ENCODE measurements around the gene AGRN. TPM values are rescaled to one million over a fixed set of nuclear protein-coding genes. Genes with fewer than 3 reads are reported as not detected.

The AGRN gene
- total and polyA plus RNA-seq, 9 donors = 2.7 to 138 (median 14.3) TPM

- TF ChIP-seq CTCF (IDR thresholded peaks at IDR 0.05) (no peak), EP300 (IDR thresholded peaks at IDR 0.05) (no peak), POLR2A (IDR thresholded peaks at IDR 0.05) (no peak)
- Histone ChIP-seq H3K4me3 (no peak overlapping the region), H3K4me1 (ENCODE audit: insufficient read depth) (peaks cover 2% of the 10 kb centered on the region), H3K9me3 (no peaks in the 10 kb centered on the region), H3K27ac (no peak overlapping the region), H3K27me3 (no peaks in the 10 kb centered on the region), H3K36me3 (no peaks in the 10 kb centered on the region)
- DNase-seq = peak in 1 of 5 donors; percentile 31
- WGBS, 3 donors = 68 to 75% (median 74%) methylated on average over 29 to 34 of the region's 34 CpGs
- intact Hi-C loops (cut with DNase I) = no loop called here
Observed at GRCh38 chr1:971751-972506, 48.0 kb upstream of the AGRN start.

GRCh38 chr1:972726-973458 is 47.0 kb upstream of the AGRN start:
- H3K4me3 ChIP-seq = no peak overlapping the region
- H3K4me1 ChIP-seq (ENCODE audit: insufficient read depth) = peaks cover 2% of the 10 kb centered on the region
- no peak for TF ChIP-seq CTCF (IDR thresholded peaks at IDR 0.05)
- no peak for TF ChIP-seq POLR2A (IDR thresholded peaks at IDR 0.05)
- no peak for TF ChIP-seq EP300 (IDR thresholded peaks at IDR 0.05)
- DNase-seq = peak in 1 of 5 donors; percentile 28
- H3K36me3 ChIP-seq = no peaks in the 10 kb centered on the region
- no peaks in the 10 kb centered on the region for H3K9me3 ChIP-seq
- H3K27ac ChIP-seq = no peak overlapping the region
- H3K27me3 ChIP-seq = no peaks in the 10 kb centered on the region
- intact Hi-C loops (cut with DNase I) = no loop called here
- 70 to 79% (median 73%) methylated on average over 25 to 28 of the region's 28 CpGs for WGBS, 3 donors

GRCh38 chr1:973459-974292 is 46.2 kb upstream of the AGRN start:
- Histone ChIP-seq H3K4me3 (no peak overlapping the region), H3K27ac (no peak overlapping the region), H3K27me3 (no peaks in the 10 kb centered on the region), H3K9me3 (no peaks in the 10 kb centered on the region), H3K4me1 (ENCODE audit: insufficient read depth) (peaks cover 2% of the 10 kb centered on the region), H3K36me3 (no peaks in the 10 kb centered on the region)
- intact Hi-C loops (cut with DNase I) = no loop called here
- WGBS, 3 donors = 56 to 74% (median 58%) methylated on average over 25 to 28 of the region's 28 CpGs
- DNase-seq = peak in 1 of 5 donors; percentile 30
- TF ChIP-seq EP300 (IDR thresholded peaks at IDR 0.05) = no peak
- no peak for TF ChIP-seq POLR2A (IDR thresholded peaks at IDR 0.05)
- no peak for TF ChIP-seq CTCF (IDR thresholded peaks at IDR 0.05)

- no peaks in the 10 kb centered on the region for H3K27me3 ChIP-seq
- no peaks in the 10 kb centered on the region for H3K9me3 ChIP-seq
Observed at GRCh38 chr1:974293-974640, 45.7 kb upstream of the AGRN start.

More at GRCh38 chr1:974293-974640, 45.7 kb upstream of the AGRN start:
- peak in 1 of 5 donors; percentile 8 for DNase-seq
- peaks cover 2% of the 10 kb centered on the region for H3K4me1 ChIP-seq (ENCODE audit: insufficient read depth)
- intact Hi-C loops (cut with DNase I) = no loop called here
- H3K27ac ChIP-seq = no peak overlapping the region
- no peaks in the 10 kb centered on the region for H3K36me3 ChIP-seq
- TF ChIP-seq CTCF (IDR thresholded peaks at IDR 0.05) (no peak), EP300 (IDR thresholded peaks at IDR 0.05) (no peak), POLR2A (IDR thresholded peaks at IDR 0.05) (no peak)
- WGBS, 3 donors = 67 to 76% (median 71%) methylated on average over 11 of the region's 11 CpGs
- H3K4me3 ChIP-seq = no peak overlapping the region

All from ovary (tissue), 9 donors.